GM18507 (cell line): ENCODE measurements around the gene RABGAP1L.
"Not testable (repeated sequence)": the region's sequence is repeated elsewhere in the genome, so short reads cannot be mapped to it uniquely, and the experiment has no call there.

ENCODE experiments used
- DNase-seq: peaks from one replicate; pipeline ENCODE4 v3.0.0; 2011; ENCODE audit warnings: low read depth; ENCODE audit not compliant: insufficient read length; ENCODE audit errors: extremely low spot score
- FAIRE-seq: peaks from 2 replicates; lab custom pipeline; 2011; peaks lifted over from hg19 to GRCh38; lab: Jason Lieb, UNC

RABGAP1L gene

GRCh38 chr1:174711848-174712247 lies 552.5 kb downstream of the RABGAP1L start:
- not testable (repeated sequence) for FAIRE-seq, DNase-seq

GRCh38 chr1:174712541-174712940 lies 553.2 kb downstream of the RABGAP1L start:
- DNase-seq (no peak), FAIRE-seq (no peak)

- no peak for FAIRE-seq
- DNase-seq = no peak
Observed at GRCh38 chr1:174713796-174714195, 554.5 kb downstream of the RABGAP1L start.

GRCh38 chr1:174719194-174719593 lies 559.9 kb downstream of the RABGAP1L start:
- DNase-seq = no peak
- no peak for FAIRE-seq

GRCh38 chr1:174720618-174721017 lies 561.3 kb downstream of the RABGAP1L start:
- no peak for FAIRE-seq
- no peak for DNase-seq

GRCh38 chr1:174721246-174721645 lies 561.9 kb downstream of the RABGAP1L start:
- FAIRE-seq (no peak), DNase-seq (no peak)

GRCh38 chr1:174723816-174724215 lies 564.5 kb downstream of the RABGAP1L start:
- FAIRE-seq (no peak), DNase-seq (no peak)

- DNase-seq = no peak
- FAIRE-seq = no peak
Observed at GRCh38 chr1:174724219-174724618, 564.9 kb downstream of the RABGAP1L start.

- FAIRE-seq = no peak
- DNase-seq = no peak
Observed at GRCh38 chr1:174726167-174726879, 567.0 kb downstream of the RABGAP1L start.

GRCh38 chr1:174726880-174727585 lies 567.7 kb downstream of the RABGAP1L start:
- FAIRE-seq = no peak
- DNase-seq = no peak

GRCh38 chr1:174734270-174734669 lies 575.0 kb downstream of the RABGAP1L start:
- FAIRE-seq = no peak
- DNase-seq = no peak

GRCh38 chr1:174736831-174737230 lies 577.5 kb downstream of the RABGAP1L start:
- DNase-seq (no peak), FAIRE-seq (no peak)

GRCh38 chr1:174740249-174740968 lies 581.1 kb downstream of the RABGAP1L start:
- FAIRE-seq (peak; percentile 42), DNase-seq (no peak)

GRCh38 chr1:174742805-174743653 lies 583.7 kb downstream of the RABGAP1L start:
- DNase-seq (no peak), FAIRE-seq (no peak)

- DNase-seq = no peak
- peak; percentile 70 for FAIRE-seq
Observed at GRCh38 chr1:174743654-174744561, 584.6 kb downstream of the RABGAP1L start.

- FAIRE-seq (no peak), DNase-seq (no peak)
Observed at GRCh38 chr1:174744886-174745285, 585.6 kb downstream of the RABGAP1L start.

- no peak for FAIRE-seq
Observed at GRCh38 chr1:174746024-174746808, 586.9 kb downstream of the RABGAP1L start.

GRCh38 chr1:174747613-174748012 lies 588.3 kb downstream of the RABGAP1L start:
- FAIRE-seq (no peak), DNase-seq (no peak)

More at GRCh38 chr1:174746024-174746808, 586.9 kb downstream of the RABGAP1L start:
- no peak for DNase-seq
